Neural crest cell (in vitro differentiated cells): ENCODE measurements around the gene MTHFSD. TPM values are rescaled to one million over a fixed set of nuclear protein-coding genes. Genes with fewer than 3 reads are reported as not detected.

ENCODE experiments used
- DNase-seq: peaks from one replicate; pipeline ENCODE4 v3.0.0; 2021; ENCODE audit warnings: low read depth, mixed read lengths, low spot score
- H3K27ac Mint-ChIP-seq: one replicate; pipeline ENCODE4 v1.8.0; 2021; ENCODE audit warnings: mild to moderate bottlenecking, mixed read lengths; ENCODE audit not compliant: unreplicated experiment
- H3K27me3 Mint-ChIP-seq: 2 replicates; pipeline ENCODE4 v1.8.0; 2021; ENCODE audit warnings: low read depth, mild to moderate bottlenecking, mixed read lengths
- H3K36me3 Mint-ChIP-seq: 2 replicates; pipeline ENCODE4 v1.8.0; 2021; ENCODE audit warnings: low read depth, mild to moderate bottlenecking, mixed read lengths
- H3K4me1 Mint-ChIP-seq: 2 replicates; pipeline ENCODE4 v1.8.0; 2021; ENCODE audit warnings: mixed read lengths
- H3K4me3 Mint-ChIP-seq: one replicate; pipeline ENCODE4 v1.8.0; 2021; ENCODE audit warnings: mild to moderate bottlenecking, mixed read lengths
- H3K9me3 Mint-ChIP-seq: 2 replicates; pipeline ENCODE4 v1.8.0; 2021; ENCODE audit warnings: mixed read lengths
- CTCF ChIP-seq: fragments of 200-600 bp; sonication (generic); conservative IDR thresholded peaks from 2 replicates; pipeline ENCODE4 v1.5.0; 2021; ENCODE audit warnings: antibody characterized with exemption, mild to moderate bottlenecking
- total RNA-seq: library from RNA; stranded (reverse); gene quantifications from 2 replicates; pipeline ENCODE4 v1.2.1, GENCODE V29; 2021

MTHFSD gene
- total RNA-seq, 1 donor from 2014 or later = 14.0 TPM

GRCh38 chr16:86584726-86585721 is 30.0 kb upstream of the MTHFSD start:
- H3K27me3 Mint-ChIP-seq = peaks cover 44% of the 10 kb centered on the region
- no peaks in the 10 kb centered on the region for H3K9me3 Mint-ChIP-seq
- no peaks in the 10 kb centered on the region for H3K4me1 Mint-ChIP-seq
- no peak overlapping the region for H3K27ac Mint-ChIP-seq
- H3K36me3 Mint-ChIP-seq = no peaks in the 10 kb centered on the region
- H3K4me3 Mint-ChIP-seq = no peak overlapping the region
- TF ChIP-seq CTCF = no peak
- no peak for DNase-seq

GRCh38 chr16:86584071-86584685 is 29.1 kb upstream of the MTHFSD start:
- no peak for DNase-seq
- Mint-ChIP-seq H3K4me1 (peaks cover 4% of the 10 kb centered on the region), H3K27me3 (peaks cover 51% of the 10 kb centered on the region), H3K36me3 (no peaks in the 10 kb centered on the region), H3K4me3 (no peak overlapping the region), H3K27ac (no peak overlapping the region), H3K9me3 (no peaks in the 10 kb centered on the region)
- no peak for TF ChIP-seq CTCF

- H3K27me3 Mint-ChIP-seq = peaks cover 74% of the 10 kb centered on the region
- no peaks in the 10 kb centered on the region for H3K9me3 Mint-ChIP-seq
- H3K4me1 Mint-ChIP-seq = peaks cover 19% of the 10 kb centered on the region
- no peak overlapping the region for H3K27ac Mint-ChIP-seq
- TF ChIP-seq CTCF = no peak
- no peak overlapping the region for H3K4me3 Mint-ChIP-seq
- no peaks in the 10 kb centered on the region for H3K36me3 Mint-ChIP-seq
- DNase-seq = no peak
These were observed 26.4 kb upstream of the MTHFSD start for GRCh38 chr16:86581458-86581857.

GRCh38 chr16:86580791-86581170 is 25.7 kb upstream of the MTHFSD start:
- no peak for TF ChIP-seq CTCF
- H3K4me1 Mint-ChIP-seq = peaks cover 25% of the 10 kb centered on the region
- no peaks in the 10 kb centered on the region for H3K9me3 Mint-ChIP-seq
- H3K36me3 Mint-ChIP-seq = no peaks in the 10 kb centered on the region
- no peak for DNase-seq
- peaks cover 80% of the 10 kb centered on the region for H3K27me3 Mint-ChIP-seq
- H3K27ac Mint-ChIP-seq = no peak overlapping the region
- H3K4me3 Mint-ChIP-seq = peak overlapping the region; percentile 5

- Mint-ChIP-seq H3K4me1 (peaks cover 25% of the 10 kb centered on the region), H3K27me3 (peaks cover 84% of the 10 kb centered on the region), H3K9me3 (no peaks in the 10 kb centered on the region), H3K4me3 (peak overlapping the region; percentile 88), H3K27ac (no peak overlapping the region), H3K36me3 (no peaks in the 10 kb centered on the region)
- no peak for TF ChIP-seq CTCF
- DNase-seq = no peak
These were observed 25.2 kb upstream of the MTHFSD start for GRCh38 chr16:86580063-86580790.
